H1 (cell line): Measurements from ENCODE around the gene DACH2. TPM values are rescaled to one million over a fixed set of nuclear protein-coding genes. Genes with fewer than 3 reads are reported as not detected.

Source experiments
- CTCF ChIA-PET: fragments of 300-600 bp; sonication (Branson Sonifier 250); formaldehyde crosslinking; loops from one replicate; lab custom pipeline; 2021; ENCODE audit not compliant: partially characterized antibody; lab: Charles Lee
- POLR2A ChIA-PET: fragments of 300-600 bp; sonication (Branson Sonifier 250); formaldehyde crosslinking; loops from one replicate; lab custom pipeline; 2021; ENCODE audit warnings: inconsistent platforms; ENCODE audit not compliant: partially characterized antibody; lab: Charles Lee
- DNase-seq, 2 experiments: peaks; one replicate each; pipeline versions ENCODE4 v3.0.0 to v3.0.0-alpha.2; 2010 to 2022; ENCODE audit warnings: low spot score in 2 of 2, low read depth in 1 of 2, mixed read lengths in 1 of 2
- FAIRE-seq: peaks from 2 replicates; lab custom pipeline; 2011; peaks lifted over from hg19 to GRCh38; lab: Jason Lieb, UNC
- H2AFZ ChIP-seq: 2 replicates; pipeline ENCODE4 v1.8.1; 2012; ENCODE audit warnings: low read length, inconsistent platforms
- H2AK5ac ChIP-seq: 2 replicates; pipeline ENCODE4 v1.6.1; 2013; ENCODE audit warnings: low read depth, low read length
- H2BK120ac ChIP-seq: replicated peaks from 2 replicates; pipeline ENCODE3; 2013; ENCODE audit warnings: low read depth, low read length, inconsistent platforms
- H2BK12ac ChIP-seq: 2 replicates; pipeline ENCODE4 v1.6.1; 2013; ENCODE audit warnings: low read depth, low read length
- H2BK15ac ChIP-seq: 2 replicates; pipeline ENCODE4 v1.6.1; 2013; ENCODE audit warnings: low read length
- H2BK20ac ChIP-seq: 2 replicates; pipeline ENCODE4 v1.6.1; 2013; ENCODE audit warnings: low read length
- H2BK5ac ChIP-seq: 2 replicates; pipeline ENCODE4 v1.6.1; 2013; ENCODE audit warnings: low read depth, low read length
- H3K14ac ChIP-seq: 2 replicates; pipeline ENCODE4 v1.6.1; 2013; ENCODE audit warnings: inconsistent platforms; ENCODE audit not compliant: insufficient read length
- H3K18ac ChIP-seq: 2 replicates; pipeline ENCODE4 v1.6.1; 2013; ENCODE audit warnings: low read length; ENCODE audit errors: extremely low read depth
- H3K23ac ChIP-seq: 2 replicates; pipeline ENCODE4 v1.6.1; 2013; ENCODE audit warnings: inconsistent platforms; ENCODE audit not compliant: insufficient read length
- H3K23me2 ChIP-seq: 2 replicates; pipeline ENCODE4 v1.6.1; 2013; ENCODE audit warnings: low read depth, low read length
- H3K27ac ChIP-seq: 2 replicates; pipeline ENCODE4 v1.6.1; 2011; ENCODE audit warnings: low read depth, low read length, inconsistent platforms
- H3K27me3 ChIP-seq, 4 experiments: replicated peaks in 1 of 4; 1 replicate in 1 of 4; 2 replicates in 3 of 4; pipeline versions ENCODE4 v1.6.1 to v1.8.1; 2011 to 2013; ENCODE audit warnings: low read length in 3 of 4, mild to moderate bottlenecking in 3 of 4, inconsistent platforms in 2 of 4, mixed read lengths in 2 of 4, moderate library complexity in 1 of 4; ENCODE audit not compliant: control insufficient read depth in 3 of 4, insufficient read depth in 3 of 4; ENCODE audit errors: extremely low read depth in 1 of 4
- H3K36me3 ChIP-seq, 4 experiments: 2 replicates each; pipeline versions ENCODE4 v1.6.1 to v1.8.1; 2011 to 2013; ENCODE audit warnings: mild to moderate bottlenecking in 4 of 4, low read length in 3 of 4, moderate library complexity in 2 of 4, control low read depth in 1 of 4, inconsistent platforms in 1 of 4; ENCODE audit not compliant: insufficient read depth in 4 of 4, control insufficient read depth in 2 of 4
- H3K4ac ChIP-seq: replicated peaks from 2 replicates; pipeline ENCODE3; 2013; ENCODE audit warnings: low read length, low read depth, mixed read lengths, inconsistent platforms; ENCODE audit not compliant: insufficient read length
- H3K4me1 ChIP-seq, 4 experiments: replicated peaks in 1 of 4; 1 replicate in 1 of 4; 2 replicates in 3 of 4; pipeline versions ENCODE4 v1.6.1 to v1.8.1; 2011 to 2013; ENCODE audit warnings: low read length in 3 of 4, inconsistent platforms in 2 of 4, mixed read lengths in 1 of 4; ENCODE audit not compliant: insufficient read depth in 4 of 4, control insufficient read depth in 3 of 4
- H3K4me2 ChIP-seq, 2 experiments: 2 replicates each; pipeline versions ENCODE4 v1.6.1 to v1.8.1; 2011 to 2013; ENCODE audit warnings: low read depth in 2 of 2, low read length in 2 of 2, control low read depth in 1 of 2, inconsistent platforms in 1 of 2, mild to moderate bottlenecking in 1 of 2; ENCODE audit not compliant: insufficient read depth in 1 of 2
- H3K4me3 ChIP-seq, 4 experiments: fragments of 200-600, 300-600 bp in 1 of 4; sonication (generic), shearing (Covaris generic), sonication (Bioruptor Twin) in 1 of 4; 2 replicates each; pipeline versions ENCODE4 v1.5.1 to v1.8.1; 2011 to 2016; ENCODE audit warnings: low read length in 4 of 4, low read depth in 3 of 4, control low read depth in 2 of 4, inconsistent platforms in 2 of 4, mild to moderate bottlenecking in 2 of 4, mixed read lengths in 1 of 4, moderate library complexity in 1 of 4; ENCODE audit not compliant: insufficient read depth in 2 of 4; ENCODE audit errors: extremely low read depth in 1 of 4
- H3K56ac ChIP-seq: replicated peaks from 2 replicates; pipeline ENCODE3; 2013; ENCODE audit warnings: low read depth, mild to moderate bottlenecking, mixed read lengths, low read length, inconsistent platforms; ENCODE audit not compliant: insufficient read length
- H3K79me1 ChIP-seq: 2 replicates; pipeline ENCODE4 v1.6.1; 2013; ENCODE audit warnings: low read depth, low read length, control low read depth
- H3K79me2 ChIP-seq, 2 experiments: 2 replicates each; pipeline versions ENCODE4 v1.6.1 to v1.8.1; 2012 to 2013; ENCODE audit warnings: low read length in 2 of 2, mild to moderate bottlenecking in 2 of 2, inconsistent platforms in 1 of 2; ENCODE audit not compliant: insufficient read depth in 2 of 2, control insufficient read depth in 1 of 2
- H3K9ac ChIP-seq, 4 experiments: replicated peaks in 1 of 4; 1 replicate in 1 of 4; 2 replicates in 3 of 4; pipeline versions ENCODE4 v1.6.1 to v1.8.1; 2011 to 2013; ENCODE audit warnings: low read depth in 3 of 4, low read length in 3 of 4, control low read depth in 2 of 4, mild to moderate bottlenecking in 2 of 4, moderate library complexity in 2 of 4, inconsistent platforms in 1 of 4; ENCODE audit errors: extremely low read depth in 1 of 4
- H3K9me3 ChIP-seq, 2 experiments: 2 replicates each; pipeline versions ENCODE4 v1.6.1 to v1.8.1; 2012 to 2013; ENCODE audit warnings: mild to moderate bottlenecking in 2 of 2, moderate library complexity in 2 of 2, control low read depth in 1 of 2, inconsistent platforms in 1 of 2, low read depth in 1 of 2, low read length in 1 of 2, mixed read lengths in 1 of 2; ENCODE audit not compliant: insufficient read depth in 2 of 2
- H4K20me1 ChIP-seq, 2 experiments: replicated peaks in 1 of 2; 2 replicates each; pipeline versions ENCODE3 to v1.8.1; 2011 to 2013; ENCODE audit warnings: inconsistent platforms in 2 of 2, low read length in 2 of 2, mild to moderate bottlenecking in 1 of 2; ENCODE audit not compliant: insufficient read depth in 2 of 2, control insufficient read depth in 1 of 2
- H4K5ac ChIP-seq: 2 replicates; pipeline ENCODE4 v1.6.1; 2013; ENCODE audit warnings: low read length, low read depth, mixed read lengths, inconsistent platforms; ENCODE audit not compliant: insufficient read length
- H4K8ac ChIP-seq: 2 replicates; pipeline ENCODE4 v1.8.0; 2013; ENCODE audit warnings: mild to moderate bottlenecking, moderate library complexity, low read length, inconsistent platforms; ENCODE audit not compliant: insufficient read depth; ENCODE audit errors: extremely low read depth
- H4K91ac ChIP-seq: replicated peaks from 2 replicates; pipeline ENCODE3; 2013; ENCODE audit warnings: low read length, mixed read lengths, inconsistent platforms; ENCODE audit not compliant: insufficient read length
- ASH2L ChIP-seq: fragments of 200-600, 300-600 bp; sonication (generic); IDR thresholded peaks from one replicate; pipeline ENCODE4 v1.7.1; 2017; ENCODE audit warnings: low read length
- CTCF ChIP-seq, 3 experiments: IDR thresholded peaks; 1 replicate in 2 of 3; 2 replicates in 1 of 3; pipeline versions ENCODE4 v1.5.1 to v1.6.1; 2011; ENCODE audit warnings: low read length in 3 of 3, mild to moderate bottlenecking in 3 of 3, inconsistent platforms in 2 of 3, low read depth in 1 of 3, moderate library complexity in 1 of 3; ENCODE audit not compliant: insufficient read depth in 1 of 3; ENCODE audit errors: control extremely low read depth in 1 of 3
- GTF2F1 ChIP-seq: IDR thresholded peaks from 2 replicates; pipeline ENCODE4 v1.6.1; 2012; ENCODE audit warnings: low read depth, low read length, improper control_type of control experiment, borderline replicate concordance
- HDAC2 ChIP-seq, 2 experiments: fragments of 300-600 bp in 1 of 2; sonication (generic) in 1 of 2; IDR thresholded peaks; 2 replicates each; pipeline ENCODE4 v1.6.1; 2011 to 2012; ENCODE audit warnings: low read depth in 2 of 2, low read length in 2 of 2, mild to moderate bottlenecking in 2 of 2, moderate library complexity in 2 of 2, borderline replicate concordance in 1 of 2, inconsistent platforms in 1 of 2
- KDM4A ChIP-seq: IDR thresholded peaks from one replicate; pipeline ENCODE4 v1.7.1; 2012; ENCODE audit warnings: low read depth, mild to moderate bottlenecking, moderate library complexity, low read length, inconsistent platforms; ENCODE audit not compliant: severe bottlenecking
- RAD21 ChIP-seq, 2 experiments: IDR thresholded peaks in 1 of 2; conservative IDR thresholded peaks in 1 of 2; 2 replicates each; pipeline ENCODE4 v1.6.1; 2011; ENCODE audit warnings: low read depth in 2 of 2, low read length in 2 of 2, improper control_type of control experiment in 1 of 2, inconsistent platforms in 1 of 2, mild to moderate bottlenecking in 1 of 2, moderate library complexity in 1 of 2
- SP4 ChIP-seq: IDR thresholded peaks from 2 replicates; pipeline ENCODE4 v1.6.1; 2012; ENCODE audit warnings: low read length, inconsistent platforms
- TAF1 ChIP-seq: IDR thresholded peaks from 2 replicates; pipeline ENCODE4 v1.6.1; 2011; ENCODE audit warnings: mild to moderate bottlenecking, low read depth, low read length
- TCF12 ChIP-seq: IDR thresholded peaks from 2 replicates; pipeline ENCODE4 v1.6.1; 2011; ENCODE audit warnings: low read depth, mild to moderate bottlenecking, low read length
- USF2 ChIP-seq: IDR thresholded peaks from 2 replicates; pipeline ENCODE4 v1.6.1; 2011; ENCODE audit warnings: low read length, improper control_type of control experiment
- WGBS, 2 experiments: shearing (Covaris generic) in 1 of 2; methylation state at CpG; one replicate each; pipeline versions ENCODE4 v1.1.6 to v1.1.7; 2013 to 2015; ENCODE audit warnings: low lambda C conversion rate in 2 of 2, mixed read lengths in 2 of 2, inconsistent platforms in 1 of 2, low coverage in 1 of 2, missing lambda C conversion rate in 1 of 2; ENCODE audit not compliant: insufficient replicate concordance in 2 of 2, insufficient coverage in 1 of 2, insufficient read length in 1 of 2; ENCODE audit errors: extremely low coverage in 1 of 2, missing lambda C conversion rate in 1 of 2; 5-methylcytosine and 5-hydroxymethylcytosine counted together
- polyA plus RNA-seq, 7 experiments: library from polyadenylated mRNA; depleted of rRNA in 3 of 7; stranded (reverse) in 5 of 7; unstranded in 2 of 7; fragments of >200 nt in 5 of 7; fragments of 200-250 nt in 2 of 7; gene quantifications; 1 replicate in 5 of 7; 2 replicates in 1 of 7; 4 replicates in 1 of 7; pipeline versions ENCODE4 v1.2.1 to v1.2.3, GENCODE V29; 2011 to 2013; ENCODE audit warnings: missing spikeins in 2 of 7, mixed read lengths in 2 of 7
- total RNA-seq: library from RNA; stranded (reverse); fragmentation: NEBNext Ultra II Directional; extraction: Animal tissue kit (Norgen Biotek cat#: 25700); gene quantifications from 2 replicates; pipeline ENCODE4 v1.2.1, GENCODE V29; 2021

Gene DACH2
- total and polyA plus RNA-seq, 2 of the 8 experiments (the other 6 are each of a cell fraction or from before 2014, with no cell fraction given), result 1.0 to 1.8 TPM

GRCh38 chrX:86806786-86807185 is 658.5 kb downstream of the DACH2 start:
- 63% methylated on average over 2 of the region's 2 CpGs; no CpG with 5 or more reads in 1 of the 2 experiments for WGBS, 2 experiments
- H2AK5ac ChIP-seq, result no peak overlapping the region
- H3K23me2 ChIP-seq, result no peaks in the 10 kb centered on the region
- H3K4ac ChIP-seq, result no peak overlapping the region
- H4K20me1 ChIP-seq, result no peaks in the 10 kb centered on the region
- no peak overlapping the region for H4K8ac ChIP-seq
- no peak overlapping the region for H3K18ac ChIP-seq
- H2AFZ ChIP-seq, result no peak overlapping the region
- no peak overlapping the region for H3K14ac ChIP-seq
- no peak overlapping the region for H3K23ac ChIP-seq
- no peak overlapping the region for H2BK15ac ChIP-seq
- no peak overlapping the region for H4K5ac ChIP-seq
- no peaks in the 10 kb centered on the region for H3K27me3 ChIP-seq
- ChIA-PET POLR2A (no interaction called here), CTCF (interaction anchor here (0.6 to 1.5 kb wide), 6 partner anchors 11 to 968 kb away, joined by 3 to 7 read pairs (median 4); no protein-coding TSS in a partner anchor)
- no peak overlapping the region for H3K4me2 ChIP-seq
- H2BK5ac ChIP-seq, result no peak overlapping the region
- H3K9ac ChIP-seq, result no peak overlapping the region
- H2BK20ac ChIP-seq, result no peak overlapping the region
- H3K9me3 ChIP-seq, result peaks cover 4 to 9% of the 10 kb centered on the region in 2 experiments; a peak in 2 of 4 replicates
- peaks cover 0 to 2% (median 0%) of the 10 kb centered on the region in 4 experiments; a peak in 1 of 8 replicates for H3K36me3 ChIP-seq
- no peak overlapping the region for H2BK120ac ChIP-seq
- no peaks in the 10 kb centered on the region for H3K4me1 ChIP-seq
- FAIRE-seq (peak; percentile 98), DNase-seq (no peak)
- H3K79me1 ChIP-seq, result no peaks in the 10 kb centered on the region
- no peak overlapping the region for H3K27ac ChIP-seq
- no peak overlapping the region for H3K4me3 ChIP-seq
- no peaks in the 10 kb centered on the region for H3K79me2 ChIP-seq
- no peak overlapping the region for H3K56ac ChIP-seq
- no peak overlapping the region for H4K91ac ChIP-seq
- no peak overlapping the region for H2BK12ac ChIP-seq
- TF ChIP-seq SP4 (no peak), KDM4A (no peak), TAF1 (no peak), GTF2F1 (no peak), ASH2L (no peak), USF2 (no peak), HDAC2 (IDR thresholded peaks at IDR 0.05; ENCODE audit: borderline replicate concordance in 1 of 2, low read depth in 2 of 2, low read length in 2 of 2) (no peak), CTCF (IDR thresholded peaks at IDR 0.05; ENCODE audit: control extremely low read depth in 1 of 3, insufficient read depth in 1 of 3, low read depth in 1 of 3, low read length in 3 of 3) (peak in 2 of 3 experiments; percentile 40 to 56; a peak in 2 of 4 replicates), RAD21 (IDR thresholded peaks at IDR 0.05 in 1 of 2, conservative IDR thresholded peaks at IDR 0.05 in 1 of 2; ENCODE audit: low read depth in 2 of 2, low read length in 2 of 2) (peak; percentile 56 to 65), TCF12 (no peak)
